H1 (cell line): Measurements from ENCODE around the gene GNAL. TPM values are rescaled to one million over a fixed set of nuclear protein-coding genes. Genes with fewer than 3 reads are reported as not detected.

Source experiments
- ASH2L ChIP-seq: fragments of 200-600, 300-600 bp; sonication (generic); IDR thresholded peaks from one replicate; pipeline ENCODE4 v1.7.1; 2017; ENCODE audit warnings: low read length
- CHD7 ChIP-seq: fragments of 300-600 bp; sonication (generic); IDR thresholded peaks from 2 replicates; pipeline ENCODE4 v1.7.1; 2012; ENCODE audit warnings: low read length, moderate library complexity, mild to moderate bottlenecking, inconsistent platforms; ENCODE audit not compliant: insufficient replicate concordance
- EP300 ChIP-seq, 2 experiments: IDR thresholded peaks; 1 replicate in 1 of 2; 2 replicates in 1 of 2; pipeline ENCODE4 v1.6.1; 2011 to 2012; ENCODE audit warnings: low read depth in 2 of 2, low read length in 2 of 2, mild to moderate bottlenecking in 2 of 2, borderline replicate concordance in 1 of 2, inconsistent platforms in 1 of 2, moderate library complexity in 1 of 2
- PHF8 ChIP-seq: fragments of 200-600 bp; sonication (generic); conservative IDR thresholded peaks from 2 replicates; pipeline ENCODE4 v1.7.1; 2012; ENCODE audit warnings: low read depth, mild to moderate bottlenecking, inconsistent platforms, low read length, moderate library complexity
- POLR2A ChIP-seq, 2 experiments: IDR thresholded peaks; 1 replicate in 1 of 2; 2 replicates in 1 of 2; pipeline ENCODE4 v1.6.1; 2011; ENCODE audit warnings: low read depth in 2 of 2, low read length in 2 of 2, mild to moderate bottlenecking in 2 of 2; ENCODE audit errors: control extremely low read depth in 1 of 2
- RBBP5 ChIP-seq: IDR thresholded peaks from 2 replicates; pipeline ENCODE4 v1.7.1; 2012; ENCODE audit warnings: low read depth, mild to moderate bottlenecking, inconsistent platforms, low read length, moderate library complexity, borderline replicate concordance
- SAP30 ChIP-seq: fragments of 300-600 bp; sonication (generic); IDR thresholded peaks from 2 replicates; pipeline ENCODE4 v1.7.1; 2012; ENCODE audit warnings: low read length, moderate library complexity, mild to moderate bottlenecking, inconsistent platforms; ENCODE audit not compliant: insufficient read depth, insufficient replicate concordance
- SP2 ChIP-seq: IDR thresholded peaks from 2 replicates; pipeline ENCODE4 v1.6.1; 2012; ENCODE audit warnings: mild to moderate bottlenecking, low read length, inconsistent platforms
- SUZ12 ChIP-seq: fragments of 200-600 bp; sonication (generic); IDR thresholded peaks from 2 replicates; pipeline ENCODE4 v1.6.1; 2012; ENCODE audit warnings: mild to moderate bottlenecking, inconsistent platforms, low read length, moderate library complexity, mixed read lengths
- polyA plus RNA-seq, 7 experiments: library from polyadenylated mRNA; depleted of rRNA in 3 of 7; stranded (reverse) in 5 of 7; unstranded in 2 of 7; fragments of >200 nt in 5 of 7; fragments of 200-250 nt in 2 of 7; gene quantifications; 1 replicate in 5 of 7; 2 replicates in 1 of 7; 4 replicates in 1 of 7; pipeline versions ENCODE4 v1.2.1 to v1.2.3, GENCODE V29; 2011 to 2013; ENCODE audit warnings: missing spikeins in 2 of 7, mixed read lengths in 2 of 7
- total RNA-seq: library from RNA; stranded (reverse); fragmentation: NEBNext Ultra II Directional; extraction: Animal tissue kit (Norgen Biotek cat#: 25700); gene quantifications from 2 replicates; pipeline ENCODE4 v1.2.1, GENCODE V29; 2021

Gene GNAL
- total and polyA plus RNA-seq, 2 of the 8 experiments (the other 6 are each of a cell fraction or from before 2014, with no cell fraction given): 13.2 to 18.3 TPM

DNA sequence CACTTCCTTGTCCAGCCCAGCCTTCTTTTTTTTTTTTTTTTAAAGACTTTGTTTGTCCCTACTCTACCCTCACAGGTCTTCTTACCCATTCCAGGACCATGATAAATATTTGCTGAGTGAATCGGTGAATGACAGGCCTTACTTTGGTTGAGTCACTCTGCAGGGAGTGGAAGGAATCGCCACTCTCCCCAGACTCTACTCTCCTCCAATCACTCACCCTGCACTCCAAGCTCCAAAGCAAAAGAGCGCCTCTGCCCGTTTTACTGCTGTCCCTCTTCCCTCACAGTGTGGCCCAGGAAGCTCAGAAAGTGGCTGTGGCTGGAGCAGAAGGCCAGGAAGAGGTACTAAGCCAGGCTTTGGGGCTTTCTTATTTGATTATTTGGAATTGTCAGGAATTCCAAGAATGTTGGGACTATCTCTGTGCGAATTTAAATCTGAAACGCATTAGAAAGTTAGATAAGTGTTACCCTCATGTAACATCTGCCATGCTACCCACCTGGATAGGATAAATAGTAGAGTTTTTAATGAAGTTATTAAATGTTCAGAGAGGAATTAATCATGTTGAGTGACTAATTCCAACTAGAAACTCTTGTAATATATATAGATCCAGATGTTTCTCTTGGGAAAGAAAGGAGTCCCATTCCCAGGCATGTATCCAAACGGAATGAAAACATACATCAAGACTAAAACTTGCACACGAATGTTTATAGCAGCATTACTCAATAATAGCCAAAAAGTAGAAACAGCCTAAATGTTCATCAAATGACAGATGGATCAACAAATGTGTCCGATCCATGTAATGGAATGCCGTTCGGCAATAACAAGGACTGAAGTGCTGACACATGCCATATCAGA, 119.2 kb downstream of the GNAL start (continued):
- TF ChIP-seq CHD7: peak; percentile 62
- TF ChIP-seq RBBP5: no peak
- no peak for TF ChIP-seq SUZ12
- TF ChIP-seq ASH2L: peak; percentile 62
- TF ChIP-seq EP300 (IDR thresholded peaks at IDR 0.05; ENCODE audit: borderline replicate concordance in 1 of 2, low read depth in 2 of 2, low read length in 2 of 2): peak in 1 of 2 experiments; percentile 74; a peak in 1 of 3 replicates
- no peak for TF ChIP-seq PHF8
- no peak for TF ChIP-seq SP2
- no peak for TF ChIP-seq SAP30
- peak in 1 of 2 experiments; percentile 47; a peak in 1 of 3 replicates for TF ChIP-seq POLR2A (IDR thresholded peaks at IDR 0.05; ENCODE audit: control extremely low read depth in 1 of 2, low read depth in 2 of 2, low read length in 2 of 2)
